GM18520 (cell line): ENCODE data around the gene VRK1.

Source experiments
- ATAC-seq: cut with Tn5 transposase; IDR thresholded peaks from one replicate; pipeline ENCODE4 v1.9.1; 2021; ENCODE audit not compliant: unreplicated experiment

VRK1 gene

DNA sequence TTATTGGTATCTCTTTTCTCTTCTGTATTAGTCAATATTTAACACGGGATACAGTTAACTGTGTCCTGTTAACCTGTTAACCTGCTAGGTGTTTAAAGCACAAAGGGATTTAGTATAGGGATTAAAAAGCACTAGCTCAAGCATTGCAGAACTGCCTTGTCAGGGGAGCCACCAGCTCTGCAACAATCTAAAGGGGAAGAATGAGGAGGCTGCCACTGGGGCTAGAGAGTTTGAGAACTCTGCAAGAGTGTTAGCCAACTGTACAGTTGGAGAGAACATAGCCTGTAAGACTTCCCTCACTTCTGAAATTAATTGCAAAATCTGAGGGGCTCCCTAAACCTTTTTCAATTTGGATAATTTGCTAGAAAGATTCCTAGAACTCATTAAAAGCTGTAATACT lies 6.5 kb upstream of the VRK1 start:
- ATAC-seq: no peak

DNA sequence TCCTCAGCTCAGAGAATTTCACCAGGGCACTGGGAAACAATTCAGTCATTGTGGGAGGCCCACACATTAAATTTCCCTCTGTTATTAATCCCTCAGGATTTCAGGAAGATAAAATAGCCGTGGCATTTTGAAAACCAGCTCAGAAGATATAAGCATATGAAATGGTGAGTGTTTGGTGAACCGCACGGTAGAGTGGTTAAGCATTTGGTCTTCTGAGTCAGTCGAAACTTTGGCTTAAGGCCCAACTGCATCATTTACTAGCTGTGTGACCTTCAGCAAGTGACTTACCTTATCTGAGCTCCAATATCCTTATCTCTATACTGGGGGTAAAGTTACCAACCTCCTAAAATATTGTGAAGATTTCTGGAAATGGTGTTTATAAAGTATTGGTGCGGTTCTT lies 5.2 kb upstream of the VRK1 start:
- ATAC-seq: no peak

DNA sequence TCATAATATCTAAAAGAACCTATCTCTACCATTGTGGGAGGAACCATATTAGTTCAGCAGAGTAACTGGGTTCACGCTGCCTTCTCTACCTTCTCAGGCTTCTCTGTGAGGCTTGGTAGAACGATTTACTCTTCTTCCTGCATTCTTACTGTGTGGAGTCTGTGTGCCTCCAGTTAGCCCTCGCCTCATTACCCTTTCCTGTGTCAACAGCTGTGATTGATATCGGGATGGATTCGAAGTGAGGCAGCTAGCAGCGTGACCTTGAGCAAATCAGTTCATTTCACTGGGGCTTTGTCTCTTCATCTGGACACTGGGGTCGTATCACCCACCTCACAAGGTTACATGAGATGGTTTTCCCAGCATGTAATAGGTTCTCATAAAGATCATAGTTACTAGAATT lies 4.6 kb upstream of the VRK1 start:
- no peak for ATAC-seq

DNA sequence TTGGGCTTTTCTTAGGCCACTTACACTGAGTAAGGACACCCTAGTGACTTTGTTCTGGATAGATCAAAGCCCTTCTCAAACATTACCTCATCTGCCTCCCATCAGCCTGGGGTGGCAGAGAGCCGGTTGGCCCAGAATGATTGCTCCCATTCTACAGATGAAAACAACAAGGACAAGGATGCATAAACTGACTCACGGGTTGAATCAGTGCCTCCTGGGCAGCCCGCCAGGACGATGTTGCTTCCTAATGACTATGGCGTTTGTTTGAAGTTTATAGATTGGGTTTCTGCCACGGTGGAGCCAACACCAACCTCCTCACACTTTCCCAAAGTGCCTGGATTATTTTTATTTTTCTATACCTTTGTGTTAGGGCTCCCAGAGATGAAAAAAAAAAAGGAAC lies 3.6 kb upstream of the VRK1 start:
- ATAC-seq: no peak

DNA sequence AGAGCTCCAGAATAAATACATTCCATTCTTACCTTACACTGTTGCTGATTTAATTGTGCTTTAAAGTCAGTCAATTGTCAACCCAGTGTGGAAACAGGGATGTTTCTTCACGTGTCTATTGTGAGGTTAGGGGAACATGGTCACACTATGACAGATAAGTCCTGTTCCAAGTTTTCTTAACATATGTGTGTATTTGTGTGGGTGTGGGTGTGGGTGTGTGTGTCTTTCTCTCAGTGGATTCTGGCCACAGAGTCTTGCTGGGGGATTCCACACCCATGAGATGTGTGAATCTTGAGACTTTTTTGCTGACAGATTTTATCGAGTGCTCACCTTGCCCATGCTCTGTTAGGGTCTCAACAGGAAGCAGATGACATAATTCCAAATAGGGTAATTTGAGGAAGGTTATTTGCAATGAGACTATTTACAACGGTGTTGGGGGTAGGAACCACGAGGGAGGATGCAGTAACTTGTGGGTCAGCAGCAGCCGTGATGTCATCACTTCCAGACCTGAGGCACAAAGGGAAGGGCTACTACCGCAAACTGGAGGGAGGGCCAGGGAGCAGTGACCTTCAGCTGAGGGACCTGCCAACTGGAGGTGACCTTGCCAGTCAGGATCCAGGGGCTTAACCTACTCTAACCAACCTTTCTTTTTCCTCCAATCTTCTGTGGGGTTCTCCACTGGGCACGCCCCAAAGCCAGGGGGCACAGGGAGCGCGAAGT lies 1.9 kb upstream of the VRK1 start:
- no peak for ATAC-seq

DNA sequence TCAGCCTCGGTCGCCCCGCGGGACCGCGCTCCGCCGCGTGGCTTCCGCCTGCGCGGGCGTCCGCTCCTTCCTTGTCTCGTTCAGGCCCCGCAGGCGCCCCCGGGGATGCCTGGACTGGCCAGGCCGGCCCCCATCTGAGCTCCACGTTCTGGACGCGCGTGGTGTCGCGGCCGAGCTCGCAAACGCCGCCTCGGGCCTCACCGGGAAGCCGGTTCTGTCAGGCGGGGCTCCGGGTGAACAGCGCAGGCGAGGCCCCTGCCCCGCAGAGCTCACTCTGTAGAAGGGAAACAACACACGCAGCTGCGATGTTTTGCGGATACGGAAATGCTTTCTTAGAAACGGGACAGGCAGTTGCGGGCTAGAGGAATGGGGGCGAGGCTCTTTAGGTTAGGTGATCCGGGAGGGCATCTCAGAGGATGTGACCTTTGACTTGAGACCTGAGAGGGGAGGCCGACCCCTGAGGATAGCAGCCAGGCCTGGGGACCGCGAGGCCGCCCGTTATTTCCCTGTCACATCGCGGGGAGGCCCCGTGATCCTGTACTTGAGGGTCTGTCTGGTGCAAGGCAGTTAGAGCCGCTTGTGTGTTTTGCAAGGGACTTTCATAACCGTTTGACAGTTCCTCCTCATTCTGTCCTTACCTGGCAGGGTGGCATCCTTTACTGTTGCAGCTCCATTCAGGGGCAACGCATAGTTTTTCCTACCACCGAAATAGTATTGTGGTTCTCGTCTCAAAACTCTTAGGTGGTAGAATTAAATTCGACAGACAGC lies 584 bp downstream of the VRK1 start:
- ATAC-seq: peak; percentile 9

DNA sequence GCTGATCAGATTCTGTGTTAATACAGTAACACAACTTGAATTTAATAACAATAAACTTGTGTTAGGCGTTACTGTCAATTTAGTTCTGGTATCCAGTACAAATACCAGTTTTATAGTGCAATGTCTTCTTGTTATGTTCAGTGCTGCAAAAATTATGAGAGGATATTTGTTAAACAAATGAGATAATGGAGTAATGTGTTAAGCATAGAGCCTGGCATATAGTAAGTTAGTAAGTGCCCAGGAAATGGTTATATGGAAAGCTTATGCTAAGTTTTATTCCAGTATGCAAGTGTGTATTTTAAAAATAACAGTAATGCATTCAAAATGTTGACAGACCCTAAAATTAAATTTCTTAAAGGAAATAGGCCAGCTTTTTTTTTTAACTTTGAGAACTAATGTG lies 1.8 kb downstream of the VRK1 start:
- ATAC-seq: no peak

DNA sequence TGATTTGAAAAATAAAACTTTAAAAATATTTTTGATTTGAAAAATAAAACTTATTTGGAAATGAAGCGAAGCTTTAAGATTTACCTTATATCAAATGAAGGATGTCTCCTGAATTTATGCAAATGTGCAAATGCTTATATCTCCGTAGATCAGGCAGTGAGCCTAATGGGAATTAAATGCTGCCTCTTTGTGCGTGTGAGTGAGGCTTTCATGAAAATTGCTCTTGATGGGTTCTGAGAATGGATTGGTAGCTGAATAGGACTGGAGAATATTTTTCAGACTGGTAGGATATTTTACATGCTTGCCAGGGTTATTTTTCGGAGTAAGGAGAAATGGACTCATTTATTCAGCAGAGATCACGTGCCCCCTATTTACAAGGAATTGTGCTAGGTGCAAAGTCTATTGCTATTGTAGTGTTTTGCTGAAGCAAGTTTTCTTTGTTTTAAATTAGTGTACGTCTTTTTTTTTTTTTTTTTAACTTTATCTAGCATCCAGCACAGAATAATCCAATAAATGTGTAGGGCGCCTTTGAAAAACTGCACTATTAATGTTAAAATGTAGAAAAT lies 2.4 kb downstream of the VRK1 start:
- no peak for ATAC-seq

DNA sequence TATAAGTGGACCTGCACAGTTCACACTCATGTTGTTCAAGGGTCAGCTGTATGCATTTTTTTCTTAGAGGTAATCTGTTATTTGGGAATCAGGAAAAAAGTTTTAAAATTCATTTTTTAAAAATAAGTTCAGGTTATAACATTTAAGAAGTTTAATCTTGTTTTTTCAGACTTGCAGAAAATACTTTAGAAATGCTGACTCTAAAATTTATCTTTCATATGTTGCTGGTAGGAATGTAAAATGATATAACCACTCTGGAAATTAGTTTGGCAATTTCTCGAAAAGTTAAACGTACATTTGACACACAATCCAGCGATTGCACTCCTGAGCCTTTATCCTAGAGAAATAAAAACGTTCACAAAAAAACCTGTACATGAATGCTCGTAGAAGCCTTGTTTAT lies 4.7 kb downstream of the VRK1 start:
- ATAC-seq: no peak

DNA sequence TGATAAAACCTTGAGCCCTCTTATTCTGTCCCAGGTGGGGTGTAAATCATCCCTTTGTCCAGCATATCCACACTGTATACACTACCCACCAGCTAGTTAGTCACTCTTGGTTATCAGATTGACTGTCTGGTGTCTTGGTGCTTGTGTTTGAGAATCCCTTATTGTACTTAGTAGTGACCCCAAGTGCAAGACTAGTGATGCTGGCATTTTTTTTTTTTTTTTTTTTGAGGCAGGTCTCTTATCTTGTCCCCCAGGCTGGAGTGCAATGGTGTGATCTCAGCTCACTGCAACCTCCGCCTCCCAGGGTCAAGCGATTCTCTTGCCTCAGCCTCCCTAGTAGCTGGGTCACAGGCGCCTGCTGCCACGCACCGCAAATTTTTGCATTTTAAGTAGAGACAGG lies 5.8 kb downstream of the VRK1 start:
- ATAC-seq: no peak

DNA sequence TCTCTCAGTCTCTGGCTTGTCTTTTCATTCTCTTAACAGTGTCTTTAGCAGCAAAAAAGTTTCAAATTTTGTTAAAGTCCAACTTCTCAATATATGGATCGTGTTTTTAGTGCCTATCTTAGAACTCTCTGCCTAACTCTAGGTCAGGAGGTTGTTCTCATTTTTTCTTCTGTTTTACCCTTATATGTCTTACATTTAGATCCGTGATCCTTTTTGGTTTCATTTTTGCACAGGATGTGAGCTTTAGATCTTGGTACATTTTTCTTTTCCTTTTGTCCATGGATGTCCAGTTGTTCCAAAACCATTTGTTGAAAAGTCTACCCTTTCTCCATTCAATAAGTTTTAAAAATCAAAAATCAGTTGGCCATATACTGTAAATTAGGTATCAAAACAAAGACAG lies 6.8 kb downstream of the VRK1 start:
- ATAC-seq: no peak

DNA sequence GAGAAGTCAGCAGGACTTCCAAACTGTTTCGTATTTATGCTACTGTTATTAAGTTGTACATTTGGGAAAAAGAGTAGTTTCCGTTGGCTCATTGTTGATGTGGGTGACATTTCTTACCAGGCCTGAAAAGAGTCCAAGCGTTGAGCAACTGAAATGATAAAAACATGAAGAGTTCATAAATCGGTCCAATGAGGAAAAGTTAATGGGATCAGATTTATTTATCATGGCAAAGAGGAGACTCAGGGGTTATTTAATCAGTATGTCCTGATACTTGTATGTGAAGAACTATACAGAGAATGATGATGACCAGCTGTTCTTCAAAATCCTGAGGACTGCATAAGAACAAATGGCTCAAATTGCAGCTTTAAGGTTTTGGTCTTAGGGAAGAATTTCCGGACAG lies 7.7 kb downstream of the VRK1 start:
- no peak for ATAC-seq

DNA sequence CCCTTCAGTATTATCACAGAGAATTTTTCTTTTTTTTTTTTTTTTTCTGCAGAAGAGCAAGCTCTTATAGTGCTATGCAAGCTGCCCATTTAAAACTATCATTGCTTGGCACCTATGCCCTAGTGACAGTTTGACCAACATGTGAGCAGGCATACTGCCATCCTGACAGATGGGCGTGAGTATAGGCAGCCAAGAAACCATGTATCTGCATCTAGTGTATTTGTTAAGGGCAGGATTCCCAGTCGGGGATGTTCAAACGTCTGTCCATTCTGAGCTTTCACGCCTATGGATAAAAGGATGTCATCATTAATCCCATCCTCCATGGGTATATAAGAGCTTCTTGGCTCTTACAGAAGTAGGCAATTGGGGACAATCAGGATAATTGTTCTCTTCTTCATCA lies 8.8 kb downstream of the VRK1 start:
- no peak for ATAC-seq

DNA sequence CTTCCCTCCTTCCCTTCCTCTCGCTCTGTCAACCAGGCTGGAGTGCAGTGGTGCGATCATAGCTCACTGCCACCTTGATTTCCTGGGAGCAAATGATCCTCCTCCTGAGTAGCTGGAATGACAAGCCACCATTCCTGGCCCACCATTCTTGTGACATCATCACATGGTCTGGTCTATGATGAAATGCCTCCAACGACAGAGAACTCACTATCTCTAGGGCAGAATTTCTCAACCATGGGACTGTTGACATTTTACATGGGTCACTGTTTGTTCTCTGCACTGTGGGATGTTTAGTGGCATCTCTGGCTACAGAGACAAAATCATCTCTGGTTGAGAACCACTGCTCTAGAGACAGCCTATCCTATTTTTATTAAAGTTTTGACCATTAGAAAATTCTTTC lies 9.7 kb downstream of the VRK1 start:
- no peak for ATAC-seq

DNA sequence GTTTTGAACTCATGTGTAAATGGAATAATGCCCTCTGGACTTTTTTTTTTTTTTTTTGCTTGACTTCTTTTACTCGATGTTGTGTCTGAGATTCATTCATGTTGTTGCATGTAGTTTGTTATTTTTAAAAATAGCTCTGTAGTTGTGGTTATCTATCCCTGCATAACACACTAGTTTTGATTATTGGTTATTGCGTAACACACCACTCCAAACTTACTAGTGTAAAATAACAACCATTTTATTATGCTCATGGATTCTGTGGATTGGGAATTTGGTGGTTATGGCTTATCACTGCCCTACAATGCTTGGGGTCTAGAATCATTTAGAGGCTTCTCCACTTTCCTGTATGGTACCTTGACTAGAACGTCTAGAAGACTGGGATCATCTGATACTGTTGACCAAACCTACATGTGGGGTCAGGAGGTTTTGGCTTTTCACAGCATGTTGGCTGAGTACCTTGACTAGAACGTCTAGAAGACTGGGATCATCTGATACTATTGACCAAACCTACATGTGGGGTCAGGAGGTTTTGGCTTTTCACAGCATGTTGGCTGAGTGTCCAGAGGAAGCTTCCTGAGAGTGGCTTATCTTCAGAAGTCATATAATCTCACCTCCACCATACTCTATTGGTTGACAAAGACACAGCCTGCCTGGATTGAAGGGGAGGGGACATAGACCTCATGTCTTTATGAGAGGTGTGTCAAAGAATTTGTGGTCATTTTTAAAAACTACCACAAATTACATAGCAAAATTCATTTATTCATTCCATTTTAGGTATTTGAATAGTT lies 11.6 kb downstream of the VRK1 start:
- ATAC-seq: no peak

DNA sequence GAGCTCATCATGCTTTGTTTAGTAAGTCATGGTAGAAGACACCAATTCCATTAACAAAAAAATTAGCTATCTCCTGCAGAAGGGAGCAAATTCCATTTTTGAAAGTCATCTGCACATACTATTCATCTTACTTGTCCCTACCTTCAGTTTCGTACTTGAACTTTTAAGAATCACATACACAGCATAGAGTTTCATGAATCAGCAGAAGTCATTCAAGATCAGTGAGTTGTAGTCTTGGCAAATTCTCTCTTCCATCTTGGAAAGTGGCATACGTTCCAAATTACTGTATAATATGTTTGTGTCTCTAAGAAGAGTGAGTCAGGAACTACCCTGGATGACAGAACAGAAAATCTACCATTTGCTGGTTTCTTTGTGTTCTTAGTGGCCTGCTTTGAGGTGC lies 14.1 kb downstream of the VRK1 start:
- ATAC-seq: no peak

DNA sequence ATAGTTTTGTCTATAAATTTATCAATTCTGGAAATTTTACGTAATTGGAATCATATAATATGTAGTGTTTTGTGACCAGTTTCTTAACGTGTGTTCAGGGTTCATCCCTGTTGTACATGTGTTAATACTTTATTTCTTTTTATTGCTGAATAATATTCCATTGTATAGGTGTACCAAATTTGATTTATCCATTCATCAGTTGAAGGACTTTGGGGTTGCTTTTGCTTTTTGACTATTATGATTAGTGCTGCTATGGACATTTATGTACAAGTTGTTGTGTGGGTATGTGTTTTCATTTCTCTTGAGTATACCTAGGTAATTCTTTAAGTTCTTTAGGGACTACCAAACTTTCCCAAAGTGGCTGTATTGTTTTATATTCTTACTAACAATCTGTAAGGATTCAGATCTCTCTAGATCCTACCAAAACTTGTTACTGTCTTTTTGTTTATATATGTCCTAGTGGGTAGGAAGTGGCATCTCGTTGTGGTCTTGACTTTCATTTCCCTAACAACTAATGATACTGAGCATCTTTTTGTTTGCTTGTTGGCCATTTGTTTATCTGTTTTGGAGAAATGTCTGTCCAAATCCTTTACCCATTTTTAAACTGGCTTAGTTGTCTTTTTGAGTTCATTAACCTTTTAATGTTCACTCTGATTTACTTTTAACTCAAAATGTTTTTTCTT lies 14.9 kb downstream of the VRK1 start:
- peak; percentile 60 for ATAC-seq

DNA sequence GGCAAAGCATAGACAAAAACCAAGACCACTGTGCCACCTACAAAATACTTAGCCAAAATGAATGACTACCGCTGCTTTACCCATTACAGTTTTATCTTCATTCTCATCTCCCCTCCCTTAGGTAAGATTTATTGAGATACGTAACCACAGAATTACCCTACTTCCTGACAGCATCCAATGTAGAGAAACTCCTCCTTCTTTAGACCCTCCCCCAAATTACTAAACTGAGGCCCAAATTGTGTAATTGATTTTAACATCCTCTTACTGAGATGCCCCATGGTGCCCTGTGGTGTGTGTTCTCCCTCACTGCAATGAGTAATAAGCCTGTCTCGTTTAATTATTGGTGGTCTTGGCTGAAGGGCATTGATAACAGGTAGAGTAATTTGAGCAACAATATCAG lies 19.1 kb downstream of the VRK1 start:
- ATAC-seq: no peak

DNA sequence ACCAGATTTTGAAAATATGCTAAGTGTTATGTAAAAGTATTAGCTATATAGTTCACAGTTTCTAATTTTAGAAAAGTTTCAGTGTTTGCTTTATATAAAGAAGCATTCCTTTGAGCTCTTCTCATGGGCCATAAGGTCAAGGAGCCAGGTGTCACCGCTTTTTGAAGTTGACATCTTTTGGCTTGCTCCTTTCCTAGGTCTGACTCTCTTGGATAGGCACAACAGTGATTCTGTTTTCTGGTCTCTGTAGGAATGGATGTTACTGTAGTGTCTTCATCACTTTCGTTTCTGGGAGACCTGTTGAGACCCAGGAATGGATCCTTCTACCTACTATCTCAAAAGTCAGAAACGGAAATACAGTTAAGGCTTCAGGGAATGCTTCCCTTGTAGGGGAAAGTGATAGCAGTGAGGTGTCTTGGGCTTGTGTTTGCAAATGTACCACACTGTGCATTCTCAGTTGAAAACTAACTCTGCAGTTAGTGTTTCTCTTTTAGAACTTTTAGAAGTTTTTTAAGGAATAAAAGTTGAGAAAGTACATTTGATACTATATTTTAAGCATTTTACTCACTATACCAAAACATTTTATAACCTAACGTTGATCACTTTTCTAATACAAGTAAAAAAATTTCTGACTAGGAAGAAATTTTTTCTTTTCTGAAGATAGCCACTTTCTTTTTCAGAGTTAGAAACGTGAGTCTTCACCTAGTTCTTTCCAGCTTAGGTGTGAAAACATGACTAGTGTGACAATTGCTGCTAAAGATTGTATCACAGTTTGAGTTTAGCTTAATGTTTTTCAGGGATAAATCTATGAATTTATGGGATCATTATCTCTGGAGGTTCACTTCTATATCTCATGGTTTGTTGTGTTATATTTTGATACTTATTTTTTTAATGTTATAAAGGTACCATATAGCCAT lies 20.8 kb downstream of the VRK1 start:
- peak; percentile 60 for ATAC-seq

DNA sequence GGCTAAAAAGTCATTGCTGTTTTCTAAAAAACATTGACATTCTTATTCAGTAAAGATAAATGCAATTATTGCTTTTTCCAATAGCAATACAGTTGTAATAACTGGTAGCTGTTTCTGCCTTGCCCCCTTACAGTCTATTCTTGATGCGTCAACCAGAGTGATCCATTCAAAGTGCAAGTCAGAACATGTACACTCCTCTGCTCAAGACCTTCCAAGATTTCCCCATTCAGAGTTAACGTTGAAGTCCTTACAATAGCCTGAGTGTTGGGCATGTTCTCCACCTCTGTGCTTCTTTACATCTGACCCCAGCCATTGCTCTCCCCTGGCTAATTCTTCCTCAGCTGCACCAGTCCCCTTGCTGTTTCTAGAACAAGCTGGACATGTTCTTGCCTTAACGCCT lies 24.3 kb downstream of the VRK1 start:
- ATAC-seq: no peak
